Ascending aorta (tissue), 2 donors: ENCODE measurements around the gene SLC28A3. TPM values are rescaled to one million over a fixed set of nuclear protein-coding genes. Genes with fewer than 3 reads are reported as not detected.
"Not testable (repeated sequence)": the region's sequence is repeated elsewhere in the genome, so short reads cannot be mapped to it uniquely, and the experiment has no call there.

ENCODE experiments used
- DNase-seq, 2 donors: peaks; one replicate each; pipeline ENCODE4 v3.0.0-alpha.2; 2019; ENCODE audit warnings: low spot score in 2 of 2
- H3K27ac ChIP-seq, 2 donors: fragments of 200-600 bp; sonication (generic); one replicate each; pipeline ENCODE4 v1.5.1; 2016 to 2017; ENCODE audit warnings: mild to moderate bottlenecking in 1 of 2
- H3K27me3 ChIP-seq: fragments of 200-600 bp; sonication (generic); one replicate; pipeline ENCODE4 v1.5.1; 2017
- H3K36me3 ChIP-seq, 2 donors: fragments of 200-600 bp; sonication (generic); one replicate each; pipeline ENCODE4 v1.5.1; 2016
- H3K4me1 ChIP-seq, 2 donors: fragments of 200-600 bp; sonication (generic); one replicate each; pipeline ENCODE4 v1.5.1; 2016 to 2017; ENCODE audit warnings: mild to moderate bottlenecking in 1 of 2
- H3K4me3 ChIP-seq, 2 donors: fragments of 200-600 bp; sonication (generic); one replicate each; pipeline ENCODE4 v1.5.1; 2016 to 2017; ENCODE audit warnings: mild to moderate bottlenecking in 1 of 2
- H3K9me3 ChIP-seq, 2 donors: fragments of 200-600 bp; sonication (generic); one replicate each; pipeline ENCODE4 v1.5.1; 2016
- CTCF ChIP-seq, 3 experiments: fragments of 200-600 bp in 2 of 3; fragments of 450-650 bp in 1 of 3; sonication (generic) in 2 of 3; IDR thresholded peaks; one replicate each; pipeline ENCODE4 v1.5.1; 2016 to 2019; ENCODE audit warnings: antibody characterized with exemption in 3 of 3, mild to moderate bottlenecking in 1 of 3, moderate library complexity in 1 of 3
- intact Hi-C: fragments of 100-400 bp; cut with DNase I; formaldehyde crosslinking; loops from one replicate; pipeline ENCODE4 v1.15.1; 2023
- total RNA-seq: library from RNA; depleted of rRNA; stranded (reverse); fragments of >200 nt; gene quantifications from one replicate; pipeline ENCODE4 v1.1.0, GENCODE V29; 2016

SLC28A3 gene
- not detected for total RNA-seq

- TF ChIP-seq CTCF (IDR thresholded peaks at IDR 0.05) = no peak
- H3K9me3 ChIP-seq = no peaks in the 10 kb centered on the region
- DNase-seq = no peak
- intact Hi-C loops = no loop called here
- H3K27me3 ChIP-seq = no peaks in the 10 kb centered on the region
- no peaks in the 10 kb centered on the region for H3K4me1 ChIP-seq
- no peaks in the 10 kb centered on the region for H3K36me3 ChIP-seq
- H3K27ac ChIP-seq = no peak within 1 kb of the TSS
- H3K4me3 ChIP-seq = no peak within 1 kb of the TSS
Observed at GRCh38 chr9:84340535-84340934, at the start of gene SLC28A3. TSS of gene SLC28A3 (minus strand) at chr9:84340758. CDS start at chr9:84340633, 125 bp downstream.

DNA sequence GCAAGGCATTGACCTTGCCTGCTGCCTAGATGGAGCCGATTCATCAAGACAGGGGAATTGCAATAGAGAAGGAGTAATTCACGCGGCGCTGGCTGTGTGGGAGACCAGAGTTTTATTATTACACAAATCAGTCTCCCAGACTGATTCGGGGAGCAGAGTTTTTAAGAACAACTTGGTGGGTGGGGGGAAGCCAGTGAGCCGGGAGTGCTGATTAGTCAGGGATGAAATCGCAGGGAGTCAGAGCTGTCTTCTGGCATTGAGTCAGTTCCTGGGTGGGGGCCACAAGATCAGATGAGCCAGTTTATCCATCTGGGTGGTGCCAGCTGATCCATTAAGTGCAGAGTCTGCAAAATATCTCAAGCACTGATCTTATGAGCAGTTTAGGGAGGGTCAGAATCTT is 49.7 kb upstream of the SLC28A3 start:
- intact Hi-C loops = loop anchor here (10.0 kb wide), 1 partner anchor 1395 kb away; no protein-coding TSS in a partner anchor
- not testable (repeated sequence) for DNase-seq, H3K27me3 ChIP-seq, H3K4me1 ChIP-seq, H3K36me3 ChIP-seq, H3K27ac ChIP-seq, H3K9me3 ChIP-seq, H3K4me3 ChIP-seq

- no peaks in the 10 kb centered on the region for H3K27me3 ChIP-seq
- DNase-seq = no peak
- H3K36me3 ChIP-seq = no peaks in the 10 kb centered on the region
- TF ChIP-seq CTCF (IDR thresholded peaks at IDR 0.05) = no peak
- intact Hi-C loops = no loop called here
- no peaks in the 10 kb centered on the region for H3K4me1 ChIP-seq
- H3K9me3 ChIP-seq = no peaks in the 10 kb centered on the region
- H3K4me3 ChIP-seq = no peak overlapping the region
- no peak overlapping the region for H3K27ac ChIP-seq
Observed at GRCh38 chr9:84387821-84388220, 47.3 kb upstream of the SLC28A3 start.

- no peak overlapping the region for H3K27ac ChIP-seq
- DNase-seq = no peak
- no peaks in the 10 kb centered on the region for H3K9me3 ChIP-seq
- no peaks in the 10 kb centered on the region for H3K36me3 ChIP-seq
- H3K27me3 ChIP-seq = no peaks in the 10 kb centered on the region
- intact Hi-C loops = no loop called here
- TF ChIP-seq CTCF (IDR thresholded peaks at IDR 0.05) = no peak
- no peak overlapping the region for H3K4me3 ChIP-seq
- H3K4me1 ChIP-seq = no peaks in the 10 kb centered on the region
Observed at GRCh38 chr9:84386753-84387152, 46.2 kb upstream of the SLC28A3 start.

DNA sequence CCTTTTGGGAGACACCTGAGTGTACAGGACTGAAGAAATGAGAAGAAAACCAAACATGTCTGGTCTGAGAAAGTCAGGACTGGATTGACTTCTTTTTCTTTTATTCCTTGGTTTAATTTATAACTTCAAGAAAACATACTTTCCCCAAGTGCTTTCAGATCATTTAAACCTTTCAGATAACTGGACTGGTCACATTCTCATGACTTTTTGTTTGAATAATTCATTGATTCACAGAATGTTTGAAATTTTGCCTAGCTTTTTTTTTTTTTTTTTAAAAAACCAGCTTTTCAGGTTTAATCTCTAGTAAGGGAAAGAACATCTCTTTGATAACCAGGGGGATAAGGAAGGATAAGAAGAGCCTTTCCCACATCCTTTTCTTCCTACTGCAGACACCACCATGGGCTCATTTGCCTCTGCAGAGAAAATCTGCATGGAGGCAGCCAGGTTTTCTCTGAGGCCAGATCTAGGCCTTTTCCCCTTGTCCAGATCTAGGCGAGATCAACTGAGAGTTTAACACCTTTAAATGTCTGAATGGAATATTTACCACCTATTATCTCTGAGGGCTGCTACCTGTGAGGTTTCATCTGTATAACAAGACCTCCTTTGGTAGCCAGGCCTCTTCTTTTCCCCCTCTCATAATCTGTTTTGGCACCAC is 45.0 kb upstream of the SLC28A3 start:
- Histone ChIP-seq H3K4me3 (no peak overlapping the region), H3K9me3 (no peaks in the 10 kb centered on the region), H3K36me3 (no peaks in the 10 kb centered on the region), H3K27me3 (no peaks in the 10 kb centered on the region), H3K27ac (no peak overlapping the region), H3K4me1 (no peaks in the 10 kb centered on the region)
- no peak for TF ChIP-seq CTCF (IDR thresholded peaks at IDR 0.05)
- intact Hi-C loops = no loop called here
- DNase-seq = no peak

DNA sequence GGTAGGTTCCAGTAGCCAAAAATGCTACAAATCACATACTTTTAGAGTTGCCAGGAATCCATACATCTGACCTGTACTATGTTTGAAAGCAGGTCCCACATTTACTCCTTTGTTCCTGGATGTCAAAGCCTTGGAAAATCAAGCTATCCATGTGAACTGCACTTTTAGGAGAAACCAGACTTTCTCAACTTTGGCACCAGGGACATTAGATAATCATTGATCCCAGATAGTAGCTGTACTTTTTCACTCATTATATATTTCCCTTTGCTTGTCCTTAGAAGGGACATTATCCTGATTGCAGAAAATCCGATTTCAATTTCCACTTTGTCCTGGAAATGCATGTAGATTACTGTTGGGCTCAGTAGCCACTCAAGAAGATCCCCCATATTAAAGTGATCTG is 44.1 kb upstream of the SLC28A3 start:
- TF ChIP-seq CTCF (IDR thresholded peaks at IDR 0.05) = no peak
- H3K36me3 ChIP-seq = no peaks in the 10 kb centered on the region
- H3K4me1 ChIP-seq = no peaks in the 10 kb centered on the region
- intact Hi-C loops = no loop called here
- no peaks in the 10 kb centered on the region for H3K27me3 ChIP-seq
- DNase-seq = no peak
- H3K27ac ChIP-seq = no peak overlapping the region
- no peak overlapping the region for H3K4me3 ChIP-seq
- H3K9me3 ChIP-seq = no peaks in the 10 kb centered on the region
